HepG2 (cell line): ENCODE data around the gene PKIB. TPM values are rescaled to one million over a fixed set of nuclear protein-coding genes. Genes with fewer than 3 reads are reported as not detected.

ENCODE experiments used
- ATF2 ChIP-seq: sonication (generic); formaldehyde crosslinking; IDR thresholded peaks from 2 replicates; pipeline ENCODE4 v1.4.0; 2020; ENCODE audit warnings: missing genetic modification reagents
- CENPBD1 ChIP-seq: sonication (generic); formaldehyde crosslinking; IDR thresholded peaks from 2 replicates; pipeline ENCODE4 v1.8.0; 2022; ENCODE audit warnings: missing genetic modification reagents, low read depth, mild to moderate bottlenecking, borderline replicate concordance
- CENPT ChIP-seq: sonication (generic); formaldehyde crosslinking; IDR thresholded peaks from 2 replicates; pipeline ENCODE4 v1.8.0; 2022; ENCODE audit warnings: low read depth, mild to moderate bottlenecking, moderate library complexity, missing genetic modification reagents
- CREB1 ChIP-seq, 2 experiments: fragments of 450-650 bp in 1 of 2; IDR thresholded peaks; 2 replicates each; pipeline ENCODE4 v1.6.1; 2016 to 2017; ENCODE audit warnings: control low read depth in 1 of 2, mild to moderate bottlenecking in 1 of 2, missing compliant biosample characterization in 1 of 2, missing genetic modification characterization in 1 of 2
- DBP ChIP-seq: sonication (generic); formaldehyde crosslinking; IDR thresholded peaks from 2 replicates; pipeline ENCODE4 v1.4.0; 2020; ENCODE audit warnings: missing genetic modification reagents; ENCODE audit errors: not compliant biosample characterization
- MZF1 ChIP-seq: sonication (generic); formaldehyde crosslinking; IDR thresholded peaks from 2 replicates; pipeline ENCODE4 v1.8.1; 2023; ENCODE audit warnings: mild to moderate bottlenecking, missing genetic modification reagents, borderline replicate concordance
- TCF7 ChIP-seq: sonication (generic); IDR thresholded peaks from 2 replicates; pipeline ENCODE4 v1.6.1; 2016; ENCODE audit warnings: antibody characterized with exemption, low read depth
- TGIF2 ChIP-seq: IDR thresholded peaks from 2 replicates; pipeline ENCODE4 v1.6.1; 2016; ENCODE audit warnings: control low read depth, missing compliant biosample characterization
- ZFP1 ChIP-seq: IDR thresholded peaks from 2 replicates; pipeline ENCODE4 v1.6.1; 2016
- ZFP91 ChIP-seq: sonication (generic); formaldehyde crosslinking; IDR thresholded peaks from 2 replicates; pipeline ENCODE4 v1.9.0; 2022; ENCODE audit warnings: missing genetic modification reagents, mild to moderate bottlenecking, borderline replicate concordance
- ZNF317 ChIP-seq: sonication (generic); formaldehyde crosslinking; IDR thresholded peaks from 2 replicates; pipeline ENCODE4 v1.5.0; 2020; ENCODE audit warnings: mild to moderate bottlenecking, missing genetic modification reagents
- ZNF607 ChIP-seq: sonication (generic); formaldehyde crosslinking; IDR thresholded peaks from 2 replicates; pipeline ENCODE4 v1.5.1; 2020; ENCODE audit warnings: missing genetic modification reagents, mild to moderate bottlenecking, borderline replicate concordance
- ZNF784 ChIP-seq: sonication (generic); formaldehyde crosslinking; IDR thresholded peaks from 2 replicates; pipeline ENCODE4 v1.5.1; 2020; ENCODE audit warnings: missing genetic modification reagents, mild to moderate bottlenecking, borderline replicate concordance
- polyA plus RNA-seq, 8 experiments: library from polyadenylated mRNA; depleted of rRNA in 3 of 8; stranded (reverse) in 7 of 8; unstranded in 1 of 8; fragments of >200 nt; fragmentation: Illumina TruSeq in 4 of 8; extraction: Trizol in 4 of 8; gene quantifications; 2 replicates each; pipeline versions ENCODE4 v1.2.1 to v1.2.3, GENCODE V29; 2011 to 2016; ENCODE audit warnings: low read depth in 4 of 8, missing spikeins in 1 of 8, mixed read lengths in 1 of 8; ENCODE audit not compliant: insufficient read depth in 1 of 8
- total RNA-seq, 5 experiments: library from RNA; depleted of rRNA; stranded (reverse); fragments of >200 nt; fragmentation: Illumina TruSeq; extraction: Trizol; gene quantifications; 2 replicates each; pipeline ENCODE4 v1.2.3, GENCODE V29; 2016; ENCODE audit warnings: low read depth in 1 of 5
- TF ChIP-seq, protein P1 (sequence below): sonication (generic); formaldehyde crosslinking; IDR thresholded peaks from 2 replicates; pipeline ENCODE4 v1.8.0; 2022; ENCODE audit warnings: missing genetic modification reagents, mild to moderate bottlenecking, borderline replicate concordance
- TF ChIP-seq, protein P2 (sequence below): sonication (generic); formaldehyde crosslinking; IDR thresholded peaks from 2 replicates; pipeline ENCODE4 v1.4.0; 2020; ENCODE audit warnings: missing genetic modification reagents, borderline replicate concordance
- TF ChIP-seq, protein P3 (sequence below): sonication (generic); formaldehyde crosslinking; IDR thresholded peaks from 2 replicates; pipeline ENCODE4 v1.8.1; 2023; ENCODE audit warnings: missing genetic modification reagents, mild to moderate bottlenecking, borderline replicate concordance

Gene PKIB
- total and polyA plus RNA-seq, 2 of the 13 experiments (the other 11 are each of a cell fraction or from before 2014, with no cell fraction given) = 1.4 to 1.5 TPM

GRCh38 chr6:122610690-122611455, 668 bp downstream of the PKIB start (continued):
- TF ChIP-seq CENPT (CRISPR knock-in tag) (no peak), CENPBD1 (no peak), ATF2 (no peak), MZF1 (CRISPR knock-in tag) (0 out of 2 replicates have a peak, but pooled peaks have one; percentile 26), TCF7 (no peak), TGIF2 (no peak), ZFP91 (CRISPR knock-in tag) (peak; percentile 47; the same call in 1 of the 2 replicates), ZNF607 (CRISPR knock-in tag) (0 out of 2 replicates have a peak, but pooled peaks have one; percentile 10), CREB1 (IDR thresholded peaks at IDR 0.05) (peak; percentile 74), CREB1 (CRISPR knock-in tag; IDR thresholded peaks at IDR 0.05) (no peak), ZFP1 (CRISPR knock-in tag) (no peak), DBP (peak; percentile 26), ZNF317 (no peak), ZNF784 (CRISPR knock-in tag) (peak; percentile 13; the same call in 1 of the 2 replicates)
- TF ChIP-seq, protein P1, sequence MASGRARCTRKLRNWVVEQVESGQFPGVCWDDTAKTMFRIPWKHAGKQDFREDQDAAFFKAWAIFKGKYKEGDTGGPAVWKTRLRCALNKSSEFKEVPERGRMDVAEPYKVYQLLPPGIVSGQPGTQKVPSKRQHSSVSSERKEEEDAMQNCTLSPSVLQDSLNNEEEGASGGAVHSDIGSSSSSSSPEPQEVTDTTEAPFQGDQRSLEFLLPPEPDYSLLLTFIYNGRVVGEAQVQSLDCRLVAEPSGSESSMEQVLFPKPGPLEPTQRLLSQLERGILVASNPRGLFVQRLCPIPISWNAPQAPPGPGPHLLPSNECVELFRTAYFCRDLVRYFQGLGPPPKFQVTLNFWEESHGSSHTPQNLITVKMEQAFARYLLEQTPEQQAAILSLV (CRISPR knock-in tag) = no peak
- TF ChIP-seq, protein P2, sequence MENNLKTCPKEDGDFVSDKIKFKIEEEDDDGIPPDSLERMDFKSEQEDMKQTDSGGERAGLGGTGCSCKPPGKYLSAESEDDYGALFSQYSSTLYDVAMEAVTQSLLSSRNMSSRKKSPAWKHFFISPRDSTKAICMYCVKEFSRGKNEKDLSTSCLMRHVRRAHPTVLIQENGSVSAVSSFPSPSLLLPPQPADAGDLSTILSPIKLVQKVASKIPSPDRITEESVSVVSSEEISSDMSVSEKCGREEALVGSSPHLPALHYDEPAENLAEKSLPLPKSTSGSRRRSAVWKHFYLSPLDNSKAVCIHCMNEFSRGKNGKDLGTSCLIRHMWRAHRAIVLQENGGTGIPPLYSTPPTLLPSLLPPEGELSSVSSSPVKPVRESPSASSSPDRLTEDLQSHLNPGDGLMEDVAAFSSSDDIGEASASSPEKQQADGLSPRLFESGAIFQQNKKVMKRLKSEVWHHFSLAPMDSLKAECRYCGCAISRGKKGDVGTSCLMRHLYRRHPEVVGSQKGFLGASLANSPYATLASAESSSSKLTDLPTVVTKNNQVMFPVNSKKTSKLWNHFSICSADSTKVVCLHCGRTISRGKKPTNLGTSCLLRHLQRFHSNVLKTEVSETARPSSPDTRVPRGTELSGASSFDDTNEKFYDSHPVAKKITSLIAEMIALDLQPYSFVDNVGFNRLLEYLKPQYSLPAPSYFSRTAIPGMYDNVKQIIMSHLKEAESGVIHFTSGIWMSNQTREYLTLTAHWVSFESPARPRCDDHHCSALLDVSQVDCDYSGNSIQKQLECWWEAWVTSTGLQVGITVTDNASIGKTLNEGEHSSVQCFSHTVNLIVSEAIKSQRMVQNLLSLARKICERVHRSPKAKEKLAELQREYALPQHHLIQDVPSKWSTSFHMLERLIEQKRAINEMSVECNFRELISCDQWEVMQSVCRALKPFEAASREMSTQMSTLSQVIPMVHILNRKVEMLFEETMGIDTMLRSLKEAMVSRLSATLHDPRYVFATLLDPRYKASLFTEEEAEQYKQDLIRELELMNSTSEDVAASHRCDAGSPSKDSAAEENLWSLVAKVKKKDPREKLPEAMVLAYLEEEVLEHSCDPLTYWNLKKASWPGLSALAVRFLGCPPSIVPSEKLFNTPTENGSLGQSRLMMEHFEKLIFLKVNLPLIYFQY (CRISPR knock-in tag) = no peak
- TF ChIP-seq, protein P3, sequence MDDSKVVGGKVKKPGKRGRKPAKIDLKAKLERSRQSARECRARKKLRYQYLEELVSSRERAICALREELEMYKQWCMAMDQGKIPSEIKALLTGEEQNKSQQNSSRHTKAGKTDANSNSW (CRISPR knock-in tag) = peak; percentile 29; the same call in 1 of the 2 replicates
